GM19438 (cell line): Measurements from ENCODE around the gene PCDHB6.
"Not testable (repeated sequence)": the region's sequence is repeated elsewhere in the genome, so short reads cannot be mapped to it uniquely, and the experiment has no call there.

Source experiments
- ATAC-seq: cut with Tn5 transposase; IDR thresholded peaks from one replicate; pipeline ENCODE4 v1.9.1; 2021; ENCODE audit warnings: low read depth; ENCODE audit not compliant: unreplicated experiment

Gene PCDHB6

DNA sequence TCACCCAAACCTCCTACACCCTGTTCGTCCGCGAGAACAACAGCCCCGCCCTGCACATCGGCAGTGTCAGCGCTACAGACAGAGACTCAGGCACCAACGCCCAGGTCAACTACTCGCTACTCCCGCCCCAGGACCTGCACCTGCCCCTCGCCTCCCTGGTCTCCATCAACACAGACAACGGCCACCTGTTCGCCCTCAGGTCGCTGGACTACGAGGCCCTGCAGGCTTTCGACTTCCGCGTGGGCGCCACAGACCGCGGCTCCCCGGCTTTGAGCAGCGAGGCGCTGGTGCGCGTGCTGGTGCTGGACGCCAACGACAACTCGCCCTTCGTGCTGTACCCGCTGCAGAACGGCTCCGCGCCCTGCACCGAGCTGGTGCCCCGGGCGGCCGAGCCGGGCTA lies 51.3 kb downstream of the PCDHB6 start:
- not testable (repeated sequence) for ATAC-seq

DNA sequence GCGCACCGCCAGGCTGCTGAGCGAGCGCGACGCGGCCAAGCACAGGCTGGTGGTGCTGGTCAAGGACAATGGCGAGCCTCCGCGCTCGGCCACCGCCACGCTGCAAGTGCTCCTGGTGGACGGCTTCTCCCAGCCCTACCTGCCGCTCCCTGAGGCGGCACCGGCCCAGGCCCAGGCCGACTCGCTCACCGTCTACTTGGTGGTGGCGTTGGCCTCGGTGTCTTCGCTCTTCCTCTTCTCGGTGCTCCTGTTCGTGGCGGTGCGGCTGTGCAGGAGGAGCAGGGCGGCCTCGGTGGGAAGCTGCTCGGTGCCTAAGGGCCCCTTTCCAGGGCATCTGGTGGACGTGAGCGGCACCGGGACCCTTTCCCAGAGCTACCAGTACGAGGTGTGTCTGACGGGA lies 51.8 kb downstream of the PCDHB6 start:
- not testable (repeated sequence) for ATAC-seq
